Stimulated activated CD4-positive, alpha-beta T cell treated with anti-CD3 and anti-CD28 coated beads, Interleukin-15, amount 100 ng/mL, for 48 hours (primary cell): ENCODE results near the gene OXT.

ENCODE experiments used
- DNase-seq, 2 donors: peaks; one replicate each; pipeline ENCODE4 v3.0.0-alpha.2; 2020; ENCODE audit warnings: low read depth in 2 of 2

Gene OXT

GRCh38 chr20:3084283-3084985 lies 13.0 kb downstream of the OXT start, which contains the start of gene AVP:
Gene AVP (minus strand): TSS chr20:3084724. CDS start chr20:3084674, 50 bp downstream.
- DNase-seq: no peak

- DNase-seq: no peak
Observed at GRCh38 chr20:3084986-3085360, 13.6 kb downstream of the OXT start.

GRCh38 chr20:3085571-3086072 lies 14.2 kb downstream of the OXT start:
- no peak for DNase-seq

- DNase-seq: no peak
Observed at GRCh38 chr20:3088031-3088430, 16.6 kb downstream of the OXT start.

- DNase-seq: no peak
Observed at GRCh38 chr20:3090565-3090964, 19.1 kb downstream of the OXT start.

- DNase-seq: no peak
Observed at GRCh38 chr20:3092611-3093379, 21.4 kb downstream of the OXT start.

GRCh38 chr20:3093861-3094361 lies 22.5 kb downstream of the OXT start:
- DNase-seq: no peak

GRCh38 chr20:3094848-3095629 lies 23.6 kb downstream of the OXT start:
- DNase-seq: no peak

- no peak for DNase-seq
Observed at GRCh38 chr20:3100480-3100879, 29.1 kb downstream of the OXT start.

GRCh38 chr20:3101251-3101650 lies 29.8 kb downstream of the OXT start:
- no peak for DNase-seq

GRCh38 chr20:3101737-3102574 lies 30.5 kb downstream of the OXT start:
- peak; percentile 52 to 55 for DNase-seq

- no peak for DNase-seq
Observed at GRCh38 chr20:3102575-3103368, 31.4 kb downstream of the OXT start.

- no peak for DNase-seq
Observed at GRCh38 chr20:3103369-3104032, 32.1 kb downstream of the OXT start.

- DNase-seq: no peak
Observed at GRCh38 chr20:3105256-3106137, 34.1 kb downstream of the OXT start.

GRCh38 chr20:3106185-3106584 lies 34.8 kb downstream of the OXT start:
- no peak for DNase-seq

GRCh38 chr20:3106658-3107463 lies 35.4 kb downstream of the OXT start:
- no peak for DNase-seq

GRCh38 chr20:3107464-3108025 lies 36.1 kb downstream of the OXT start:
- DNase-seq: no peak
